HS-27A (cell line): ENCODE data around the gene SPEF1.
"Not testable (repeated sequence)": the region's sequence is repeated elsewhere in the genome, so short reads cannot be mapped to it uniquely, and the experiment has no call there.

Experiments used
- DNase-seq: peaks from one replicate; pipeline ENCODE4 v3.0.0-alpha.2; 2012; ENCODE audit warnings: low read depth, missing footprints

The SPEF1 gene

GRCh38 chr20:3808544-3808943 is 27.3 kb upstream of the SPEF1 start:
- DNase-seq, result no peak

- DNase-seq, result no peak
Observed at GRCh38 chr20:3804781-3805180, 23.5 kb upstream of the SPEF1 start.

GRCh38 chr20:3804254-3804751 is 23.1 kb upstream of the SPEF1 start:
- no peak for DNase-seq

GRCh38 chr20:3803854-3804253 is 22.6 kb upstream of the SPEF1 start:
- DNase-seq, result no peak

GRCh38 chr20:3803289-3803688 is 22.0 kb upstream of the SPEF1 start:
- DNase-seq, result no peak

GRCh38 chr20:3802524-3803239 is 21.4 kb upstream of the SPEF1 start:
- no peak for DNase-seq

- DNase-seq, result no peak
Observed at GRCh38 chr20:3801846-3802245, 20.6 kb upstream of the SPEF1 start.

- DNase-seq, result no peak
Observed at GRCh38 chr20:3801299-3801698, 20.1 kb upstream of the SPEF1 start.

GRCh38 chr20:3800878-3801260 is 19.6 kb upstream of the SPEF1 start:
- DNase-seq, result no peak

GRCh38 chr20:3800256-3800877 is 19.1 kb upstream of the SPEF1 start:
- DNase-seq, result no peak

- no peak for DNase-seq
Observed at GRCh38 chr20:3798908-3799248, 17.6 kb upstream of the SPEF1 start.

- DNase-seq, result no peak
Observed at GRCh38 chr20:3798373-3798768, 17.1 kb upstream of the SPEF1 start.

GRCh38 chr20:3797592-3798372 is 16.5 kb upstream of the SPEF1 start:
- DNase-seq, result no peak

GRCh38 chr20:3797226-3797545 is 15.9 kb upstream of the SPEF1 start:
- no peak for DNase-seq

- DNase-seq, result no peak
Observed at GRCh38 chr20:3796477-3797225, 15.4 kb upstream of the SPEF1 start.

- peak; percentile 88 for DNase-seq
Observed at GRCh38 chr20:3795511-3796468, 14.5 kb upstream of the SPEF1 start, which contains the start of gene CDC25B. Gene CDC25B (plus strand): TSS chr20:3796310. CDS start chr20:3796532, 222 bp downstream.

- DNase-seq, result no peak
Observed at GRCh38 chr20:3794701-3795420, 13.6 kb upstream of the SPEF1 start.

GRCh38 chr20:3794168-3794567 is 12.9 kb upstream of the SPEF1 start:
- DNase-seq, result not testable (repeated sequence)

GRCh38 chr20:3789201-3789600 is 8.0 kb upstream of the SPEF1 start:
- not testable (repeated sequence) for DNase-seq

- DNase-seq, result no peak
Observed at GRCh38 chr20:3788685-3789155, 7.5 kb upstream of the SPEF1 start.
